ENCODE data around the gene PHACTR1. TPM values are rescaled to one million over a fixed set of nuclear protein-coding genes. Genes with fewer than 3 reads are reported as not detected.

The PHACTR1 gene
- total RNA-seq, 2 experiments from 2014 or later: 0.11 TPM; not detected in 1

DNA sequence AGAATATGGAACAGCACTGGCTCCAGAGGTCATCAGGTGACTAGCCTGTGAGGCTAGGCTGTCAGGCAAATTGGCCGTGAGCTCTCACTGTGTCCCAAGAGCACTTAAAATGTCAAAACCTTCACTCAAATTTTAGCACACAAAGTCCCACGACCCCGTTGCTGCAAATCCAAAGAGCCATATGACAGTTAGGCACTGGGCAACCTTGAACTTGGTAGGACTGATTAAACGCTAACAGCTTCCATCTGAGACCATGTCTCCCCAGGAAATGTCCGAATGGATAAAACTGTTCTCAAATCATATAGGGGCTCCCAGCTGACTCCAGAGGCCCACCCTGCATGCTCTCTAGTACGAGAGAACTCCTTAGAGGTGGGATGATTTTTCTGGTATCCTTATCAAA is 196.6 kb downstream of the PHACTR1 start:
- CTCF ChIA-PET: no interaction called here
- intact Hi-C loops (cut with micrococcal nuclease): loop anchor here (5.0 kb wide), 1 partner anchor 414 kb away; the partner anchor contains the start of gene TBC1D7
- DNase-seq: no peak

DNA sequence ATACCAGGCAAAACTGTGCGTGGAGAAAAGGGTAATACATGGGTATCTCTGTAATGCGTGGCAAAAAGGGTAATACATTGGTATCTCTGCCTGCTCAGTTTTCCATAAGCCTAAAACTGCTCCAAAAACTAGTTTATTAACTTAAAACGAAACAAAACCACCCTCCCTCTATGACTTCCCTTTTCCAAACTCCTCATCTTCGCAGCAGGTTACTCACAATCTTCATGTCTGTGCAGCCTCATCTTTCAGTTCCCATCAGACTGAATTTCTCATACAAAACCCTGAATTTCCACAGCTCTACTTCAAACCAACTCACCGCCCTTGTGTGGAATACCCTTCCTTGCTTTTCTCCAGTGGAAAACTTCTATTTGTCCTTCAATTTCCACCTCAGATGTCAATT is 199.4 kb downstream of the PHACTR1 start:
- peaks cover 2% of the 10 kb centered on the region for H3K27me3 Mint-ChIP-seq
- no peaks in the 10 kb centered on the region for H3K9me3 Mint-ChIP-seq
- POLR2A ChIA-PET: no interaction called here
- TF ChIP-seq, protein P1, sequence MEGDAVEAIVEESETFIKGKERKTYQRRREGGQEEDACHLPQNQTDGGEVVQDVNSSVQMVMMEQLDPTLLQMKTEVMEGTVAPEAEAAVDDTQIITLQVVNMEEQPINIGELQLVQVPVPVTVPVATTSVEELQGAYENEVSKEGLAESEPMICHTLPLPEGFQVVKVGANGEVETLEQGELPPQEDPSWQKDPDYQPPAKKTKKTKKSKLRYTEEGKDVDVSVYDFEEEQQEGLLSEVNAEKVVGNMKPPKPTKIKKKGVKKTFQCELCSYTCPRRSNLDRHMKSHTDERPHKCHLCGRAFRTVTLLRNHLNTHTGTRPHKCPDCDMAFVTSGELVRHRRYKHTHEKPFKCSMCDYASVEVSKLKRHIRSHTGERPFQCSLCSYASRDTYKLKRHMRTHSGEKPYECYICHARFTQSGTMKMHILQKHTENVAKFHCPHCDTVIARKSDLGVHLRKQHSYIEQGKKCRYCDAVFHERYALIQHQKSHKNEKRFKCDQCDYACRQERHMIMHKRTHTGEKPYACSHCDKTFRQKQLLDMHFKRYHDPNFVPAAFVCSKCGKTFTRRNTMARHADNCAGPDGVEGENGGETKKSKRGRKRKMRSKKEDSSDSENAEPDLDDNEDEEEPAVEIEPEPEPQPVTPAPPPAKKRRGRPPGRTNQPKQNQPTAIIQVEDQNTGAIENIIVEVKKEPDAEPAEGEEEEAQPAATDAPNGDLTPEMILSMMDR (IDR thresholded peaks at IDR 0.05): no peak
- H3K4me3 Mint-ChIP-seq: no peak overlapping the region
- no peaks in the 10 kb centered on the region for H3K36me3 Mint-ChIP-seq (ENCODE audit: low read depth)
- ATAC-seq (no peak), DNase-seq (no peak)
- H3K4me1 Mint-ChIP-seq (ENCODE audit: low read depth): no peaks in the 10 kb centered on the region
- CTCF ChIA-PET: no interaction called here
- intact Hi-C loops (cut with micrococcal nuclease): no loop called here
- no peak overlapping the region for H3K27ac Mint-ChIP-seq

More for the DNA sequence above, 196.6 kb downstream of the PHACTR1 start:
- Mint-ChIP-seq H3K36me3 (ENCODE audit: low read depth) (no peaks in the 10 kb centered on the region), H3K27ac (no peak overlapping the region), H3K4me1 (ENCODE audit: low read depth) (no peaks in the 10 kb centered on the region), H3K4me3 (no peak overlapping the region), H3K9me3 (no peaks in the 10 kb centered on the region), H3K27me3 (no peaks in the 10 kb centered on the region)
- ATAC-seq: no peak
- POLR2A ChIA-PET: interaction anchor here (0.9 kb wide), 1 partner anchor 10 kb away, joined by 3 read pairs; no protein-coding TSS in a partner anchor
- TF ChIP-seq, protein P1 (IDR thresholded peaks at IDR 0.05): no peak

DNA sequence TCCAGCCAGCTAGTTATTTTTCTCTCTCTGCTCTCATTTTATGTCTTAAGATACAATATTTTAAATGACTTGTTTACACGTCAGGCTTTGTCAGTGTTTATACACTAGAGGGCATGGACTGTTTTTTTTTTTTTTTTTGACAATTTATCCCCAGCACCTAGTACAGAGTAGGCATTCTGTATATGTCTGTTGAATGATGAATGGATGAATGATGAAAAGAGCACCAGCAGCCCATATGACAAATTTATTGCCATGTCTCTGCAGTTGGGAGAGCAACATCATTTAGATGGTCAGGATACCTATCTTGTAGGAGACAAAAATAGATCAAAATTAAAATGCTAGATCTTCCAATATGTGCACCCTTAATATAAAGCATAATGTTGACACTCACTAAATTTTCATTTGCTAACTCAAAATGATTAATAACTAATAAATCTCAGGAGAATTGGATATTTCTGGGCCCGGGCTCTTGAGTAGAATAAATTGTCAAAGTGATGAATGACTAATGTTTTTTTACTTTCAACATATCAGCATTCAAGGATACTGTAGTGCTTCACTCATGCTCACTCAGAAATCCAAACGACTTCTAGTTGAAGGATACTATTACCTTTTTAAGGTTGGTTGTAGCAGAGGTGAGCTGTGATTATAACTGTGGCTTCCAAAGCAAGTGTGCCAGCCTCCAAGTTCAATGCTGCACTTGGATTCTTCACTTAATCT is 200.0 kb downstream of the PHACTR1 start:
- POLR2A ChIA-PET: no interaction called here
- H3K36me3 Mint-ChIP-seq (ENCODE audit: low read depth): no peaks in the 10 kb centered on the region
- no peak overlapping the region for H3K4me3 Mint-ChIP-seq
- H3K4me1 Mint-ChIP-seq (ENCODE audit: low read depth): no peaks in the 10 kb centered on the region
- TF ChIP-seq, protein P1 (IDR thresholded peaks at IDR 0.05): no peak
- no peaks in the 10 kb centered on the region for H3K9me3 Mint-ChIP-seq
- H3K27me3 Mint-ChIP-seq: peaks cover 5% of the 10 kb centered on the region
- intact Hi-C loops (cut with micrococcal nuclease): no loop called here
- DNase-seq (no peak), ATAC-seq (no peak)
- CTCF ChIA-PET: no interaction called here
- H3K27ac Mint-ChIP-seq: no peak overlapping the region

DNA sequence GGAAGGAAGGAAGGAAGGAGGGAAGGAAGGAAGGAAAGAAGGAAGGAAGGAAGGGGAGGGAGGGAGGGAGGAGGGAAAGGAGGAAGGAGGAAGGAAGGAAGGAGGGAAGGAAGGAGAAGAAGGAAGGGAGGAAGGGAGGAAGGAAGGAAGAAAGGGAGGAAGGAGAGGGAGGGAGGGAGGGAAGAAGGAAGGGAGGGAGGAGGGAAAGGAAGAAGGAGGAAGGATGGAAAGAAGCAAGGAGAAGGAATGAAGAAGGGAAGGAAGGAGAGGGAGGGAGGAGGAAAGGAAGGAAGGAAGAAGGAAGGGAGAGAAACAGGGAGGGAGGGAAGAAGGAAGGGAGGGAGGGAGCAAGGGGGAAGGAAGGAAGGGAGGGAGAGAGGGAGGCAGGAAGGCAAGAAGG is 204.9 kb downstream of the PHACTR1 start:
- no peaks in the 10 kb centered on the region for H3K36me3 Mint-ChIP-seq (ENCODE audit: low read depth)
- CTCF ChIA-PET: interaction anchor here (1.3 kb wide), 1 partner anchor 10 kb away, joined by 6 read pairs; no protein-coding TSS in a partner anchor
- TF ChIP-seq, protein P1 (IDR thresholded peaks at IDR 0.05): no peak

DNA sequence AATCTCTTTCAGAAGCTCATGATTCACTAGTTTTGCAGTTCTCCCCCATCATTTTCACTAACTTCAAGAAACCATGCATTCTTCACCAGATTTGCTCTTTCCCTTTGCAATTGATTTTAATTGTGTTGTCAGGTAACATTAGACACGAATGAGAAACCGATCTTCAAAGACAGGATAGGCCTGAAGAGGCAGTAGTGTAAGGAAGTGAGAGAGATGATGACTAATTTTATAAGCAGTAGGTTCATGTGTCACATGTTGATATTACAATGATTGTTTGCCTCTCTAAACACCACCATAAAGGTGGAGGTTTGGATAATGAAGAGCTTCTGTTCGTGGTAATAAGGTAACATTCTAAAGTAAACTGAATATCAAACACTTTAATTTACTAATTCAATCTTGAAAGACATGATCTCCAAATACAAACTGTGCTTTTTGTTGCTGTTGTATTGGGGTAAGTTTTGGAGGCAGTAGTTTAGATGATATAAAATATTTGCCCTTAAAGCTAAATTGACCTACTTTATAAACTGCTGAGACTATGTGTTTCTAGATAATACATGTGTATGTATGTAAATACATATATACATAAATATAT is 207.2 kb downstream of the PHACTR1 start:
- POLR2A ChIA-PET: no interaction called here
- Mint-ChIP-seq H3K27me3 (peaks cover 6% of the 10 kb centered on the region), H3K4me3 (no peak overlapping the region), H3K9me3 (no peaks in the 10 kb centered on the region), H3K27ac (no peak overlapping the region), H3K4me1 (ENCODE audit: low read depth) (no peaks in the 10 kb centered on the region), H3K36me3 (ENCODE audit: low read depth) (no peaks in the 10 kb centered on the region)
- ATAC-seq: peak; percentile 45
- TF ChIP-seq, protein P1 (IDR thresholded peaks at IDR 0.05): no peak
- intact Hi-C loops (cut with micrococcal nuclease): no loop called here
- CTCF ChIA-PET: interaction anchor here (1.6 kb wide), 1 partner anchor 30 kb away, joined by 6 read pairs; no protein-coding TSS in a partner anchor
- DNase-seq: no peak

More for the DNA sequence above, 204.9 kb downstream of the PHACTR1 start:
- Mint-ChIP-seq H3K27ac (no peak overlapping the region), H3K4me3 (no peak overlapping the region), H3K27me3 (peaks cover 6% of the 10 kb centered on the region), H3K9me3 (no peaks in the 10 kb centered on the region), H3K4me1 (ENCODE audit: low read depth) (no peaks in the 10 kb centered on the region)
- POLR2A ChIA-PET: interaction anchor here (0.5 kb wide), 1 partner anchor 202 kb away, joined by 3 read pairs; no protein-coding TSS in a partner anchor
- no peak for DNase-seq
- intact Hi-C loops (cut with micrococcal nuclease): no loop called here
- no peak for ATAC-seq
